H1 (cell line): ENCODE measurements around the gene POP5. TPM values are rescaled to one million over a fixed set of nuclear protein-coding genes. Genes with fewer than 3 reads are reported as not detected.

ENCODE experiments used
- polyA plus RNA-seq, 7 experiments: library from polyadenylated mRNA; depleted of rRNA in 3 of 7; stranded (reverse) in 5 of 7; unstranded in 2 of 7; fragments of >200 nt in 5 of 7; fragments of 200-250 nt in 2 of 7; gene quantifications; 1 replicate in 5 of 7; 2 replicates in 1 of 7; 4 replicates in 1 of 7; pipeline versions ENCODE4 v1.2.1 to v1.2.3, GENCODE V29; 2011 to 2013; ENCODE audit warnings: missing spikeins in 2 of 7, mixed read lengths in 2 of 7
- total RNA-seq: library from RNA; stranded (reverse); fragmentation: NEBNext Ultra II Directional; extraction: Animal tissue kit (Norgen Biotek cat#: 25700); gene quantifications from 2 replicates; pipeline ENCODE4 v1.2.1, GENCODE V29; 2021
- TF ChIP-seq, protein P1 (sequence below): fragments of 300-600 bp; sonication (generic); IDR thresholded peaks from 2 replicates; pipeline ENCODE4 v1.7.1; 2012; ENCODE audit warnings: low read length, moderate library complexity, mild to moderate bottlenecking, inconsistent platforms; ENCODE audit not compliant: insufficient replicate concordance
- TF ChIP-seq, protein P2 (sequence below): IDR thresholded peaks from 2 replicates; pipeline ENCODE4 v1.6.1; 2012; ENCODE audit warnings: low read length, inconsistent platforms
- TF ChIP-seq, protein P3 (sequence below): IDR thresholded peaks from 2 replicates; pipeline ENCODE4 v1.6.1; 2011; ENCODE audit warnings: low read length, improper control_type of control experiment

The POP5 gene
- total and polyA plus RNA-seq, 2 of the 8 experiments (the other 6 are each of a cell fraction or from before 2014, with no cell fraction given) = 59.7 to 124 TPM

DNA sequence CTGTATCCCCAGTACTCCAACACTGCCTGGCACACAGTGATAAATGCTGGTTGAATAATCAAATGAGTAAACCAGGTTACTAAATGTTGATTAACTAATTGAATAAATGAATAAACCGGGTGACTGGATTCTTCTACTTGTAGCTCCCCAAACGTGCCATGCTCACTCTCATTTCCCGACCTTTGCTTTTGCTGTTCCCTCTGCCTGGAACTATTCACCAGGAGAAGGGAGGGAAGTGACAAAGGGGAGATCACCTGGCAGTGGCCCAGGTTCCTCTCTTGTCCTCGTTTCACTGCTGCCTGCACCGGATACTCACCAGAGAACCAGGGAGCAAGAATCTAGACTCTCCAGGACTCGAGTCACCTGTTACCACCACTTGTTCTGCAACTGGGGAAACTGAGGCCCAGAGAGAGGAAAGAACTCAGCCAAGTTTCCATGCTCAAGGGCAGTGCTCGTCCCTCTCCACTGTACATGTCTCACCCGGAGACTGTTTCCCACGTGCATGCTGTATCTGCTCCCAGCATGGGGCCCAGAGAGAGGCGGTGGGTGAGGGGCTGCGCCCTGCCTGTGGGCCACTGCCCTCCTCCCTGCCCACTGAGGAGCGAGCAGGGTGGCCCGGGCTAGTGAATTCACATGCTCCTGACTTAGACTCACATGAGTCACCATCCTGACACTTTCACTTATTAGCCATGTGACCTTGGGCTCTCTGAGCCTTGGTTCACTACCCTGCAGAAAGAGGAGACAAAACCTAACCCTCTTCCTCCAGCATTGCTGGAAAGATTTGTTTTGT, 17.7 kb upstream of the POP5 start (continued):
- TF ChIP-seq, protein P1, sequence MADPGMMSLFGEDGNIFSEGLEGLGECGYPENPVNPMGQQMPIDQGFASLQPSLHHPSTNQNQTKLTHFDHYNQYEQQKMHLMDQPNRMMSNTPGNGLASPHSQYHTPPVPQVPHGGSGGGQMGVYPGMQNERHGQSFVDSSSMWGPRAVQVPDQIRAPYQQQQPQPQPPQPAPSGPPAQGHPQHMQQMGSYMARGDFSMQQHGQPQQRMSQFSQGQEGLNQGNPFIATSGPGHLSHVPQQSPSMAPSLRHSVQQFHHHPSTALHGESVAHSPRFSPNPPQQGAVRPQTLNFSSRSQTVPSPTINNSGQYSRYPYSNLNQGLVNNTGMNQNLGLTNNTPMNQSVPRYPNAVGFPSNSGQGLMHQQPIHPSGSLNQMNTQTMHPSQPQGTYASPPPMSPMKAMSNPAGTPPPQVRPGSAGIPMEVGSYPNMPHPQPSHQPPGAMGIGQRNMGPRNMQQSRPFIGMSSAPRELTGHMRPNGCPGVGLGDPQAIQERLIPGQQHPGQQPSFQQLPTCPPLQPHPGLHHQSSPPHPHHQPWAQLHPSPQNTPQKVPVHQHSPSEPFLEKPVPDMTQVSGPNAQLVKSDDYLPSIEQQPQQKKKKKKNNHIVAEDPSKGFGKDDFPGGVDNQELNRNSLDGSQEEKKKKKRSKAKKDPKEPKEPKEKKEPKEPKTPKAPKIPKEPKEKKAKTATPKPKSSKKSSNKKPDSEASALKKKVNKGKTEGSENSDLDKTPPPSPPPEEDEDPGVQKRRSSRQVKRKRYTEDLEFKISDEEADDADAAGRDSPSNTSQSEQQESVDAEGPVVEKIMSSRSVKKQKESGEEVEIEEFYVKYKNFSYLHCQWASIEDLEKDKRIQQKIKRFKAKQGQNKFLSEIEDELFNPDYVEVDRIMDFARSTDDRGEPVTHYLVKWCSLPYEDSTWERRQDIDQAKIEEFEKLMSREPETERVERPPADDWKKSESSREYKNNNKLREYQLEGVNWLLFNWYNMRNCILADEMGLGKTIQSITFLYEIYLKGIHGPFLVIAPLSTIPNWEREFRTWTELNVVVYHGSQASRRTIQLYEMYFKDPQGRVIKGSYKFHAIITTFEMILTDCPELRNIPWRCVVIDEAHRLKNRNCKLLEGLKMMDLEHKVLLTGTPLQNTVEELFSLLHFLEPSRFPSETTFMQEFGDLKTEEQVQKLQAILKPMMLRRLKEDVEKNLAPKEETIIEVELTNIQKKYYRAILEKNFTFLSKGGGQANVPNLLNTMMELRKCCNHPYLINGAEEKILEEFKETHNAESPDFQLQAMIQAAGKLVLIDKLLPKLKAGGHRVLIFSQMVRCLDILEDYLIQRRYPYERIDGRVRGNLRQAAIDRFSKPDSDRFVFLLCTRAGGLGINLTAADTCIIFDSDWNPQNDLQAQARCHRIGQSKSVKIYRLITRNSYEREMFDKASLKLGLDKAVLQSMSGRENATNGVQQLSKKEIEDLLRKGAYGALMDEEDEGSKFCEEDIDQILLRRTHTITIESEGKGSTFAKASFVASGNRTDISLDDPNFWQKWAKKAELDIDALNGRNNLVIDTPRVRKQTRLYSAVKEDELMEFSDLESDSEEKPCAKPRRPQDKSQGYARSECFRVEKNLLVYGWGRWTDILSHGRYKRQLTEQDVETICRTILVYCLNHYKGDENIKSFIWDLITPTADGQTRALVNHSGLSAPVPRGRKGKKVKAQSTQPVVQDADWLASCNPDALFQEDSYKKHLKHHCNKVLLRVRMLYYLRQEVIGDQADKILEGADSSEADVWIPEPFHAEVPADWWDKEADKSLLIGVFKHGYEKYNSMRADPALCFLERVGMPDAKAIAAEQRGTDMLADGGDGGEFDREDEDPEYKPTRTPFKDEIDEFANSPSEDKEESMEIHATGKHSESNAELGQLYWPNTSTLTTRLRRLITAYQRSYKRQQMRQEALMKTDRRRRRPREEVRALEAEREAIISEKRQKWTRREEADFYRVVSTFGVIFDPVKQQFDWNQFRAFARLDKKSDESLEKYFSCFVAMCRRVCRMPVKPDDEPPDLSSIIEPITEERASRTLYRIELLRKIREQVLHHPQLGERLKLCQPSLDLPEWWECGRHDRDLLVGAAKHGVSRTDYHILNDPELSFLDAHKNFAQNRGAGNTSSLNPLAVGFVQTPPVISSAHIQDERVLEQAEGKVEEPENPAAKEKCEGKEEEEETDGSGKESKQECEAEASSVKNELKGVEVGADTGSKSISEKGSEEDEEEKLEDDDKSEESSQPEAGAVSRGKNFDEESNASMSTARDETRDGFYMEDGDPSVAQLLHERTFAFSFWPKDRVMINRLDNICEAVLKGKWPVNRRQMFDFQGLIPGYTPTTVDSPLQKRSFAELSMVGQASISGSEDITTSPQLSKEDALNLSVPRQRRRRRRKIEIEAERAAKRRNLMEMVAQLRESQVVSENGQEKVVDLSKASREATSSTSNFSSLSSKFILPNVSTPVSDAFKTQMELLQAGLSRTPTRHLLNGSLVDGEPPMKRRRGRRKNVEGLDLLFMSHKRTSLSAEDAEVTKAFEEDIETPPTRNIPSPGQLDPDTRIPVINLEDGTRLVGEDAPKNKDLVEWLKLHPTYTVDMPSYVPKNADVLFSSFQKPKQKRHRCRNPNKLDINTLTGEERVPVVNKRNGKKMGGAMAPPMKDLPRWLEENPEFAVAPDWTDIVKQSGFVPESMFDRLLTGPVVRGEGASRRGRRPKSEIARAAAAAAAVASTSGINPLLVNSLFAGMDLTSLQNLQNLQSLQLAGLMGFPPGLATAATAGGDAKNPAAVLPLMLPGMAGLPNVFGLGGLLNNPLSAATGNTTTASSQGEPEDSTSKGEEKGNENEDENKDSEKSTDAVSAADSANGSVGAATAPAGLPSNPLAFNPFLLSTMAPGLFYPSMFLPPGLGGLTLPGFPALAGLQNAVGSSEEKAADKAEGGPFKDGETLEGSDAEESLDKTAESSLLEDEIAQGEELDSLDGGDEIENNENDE = no peak
- TF ChIP-seq, protein P2, sequence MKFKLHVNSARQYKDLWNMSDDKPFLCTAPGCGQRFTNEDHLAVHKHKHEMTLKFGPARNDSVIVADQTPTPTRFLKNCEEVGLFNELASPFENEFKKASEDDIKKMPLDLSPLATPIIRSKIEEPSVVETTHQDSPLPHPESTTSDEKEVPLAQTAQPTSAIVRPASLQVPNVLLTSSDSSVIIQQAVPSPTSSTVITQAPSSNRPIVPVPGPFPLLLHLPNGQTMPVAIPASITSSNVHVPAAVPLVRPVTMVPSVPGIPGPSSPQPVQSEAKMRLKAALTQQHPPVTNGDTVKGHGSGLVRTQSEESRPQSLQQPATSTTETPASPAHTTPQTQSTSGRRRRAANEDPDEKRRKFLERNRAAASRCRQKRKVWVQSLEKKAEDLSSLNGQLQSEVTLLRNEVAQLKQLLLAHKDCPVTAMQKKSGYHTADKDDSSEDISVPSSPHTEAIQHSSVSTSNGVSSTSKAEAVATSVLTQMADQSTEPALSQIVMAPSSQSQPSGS = no peak
- TF ChIP-seq, protein P3, sequence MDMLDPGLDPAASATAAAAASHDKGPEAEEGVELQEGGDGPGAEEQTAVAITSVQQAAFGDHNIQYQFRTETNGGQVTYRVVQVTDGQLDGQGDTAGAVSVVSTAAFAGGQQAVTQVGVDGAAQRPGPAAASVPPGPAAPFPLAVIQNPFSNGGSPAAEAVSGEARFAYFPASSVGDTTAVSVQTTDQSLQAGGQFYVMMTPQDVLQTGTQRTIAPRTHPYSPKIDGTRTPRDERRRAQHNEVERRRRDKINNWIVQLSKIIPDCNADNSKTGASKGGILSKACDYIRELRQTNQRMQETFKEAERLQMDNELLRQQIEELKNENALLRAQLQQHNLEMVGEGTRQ = no peak
